Liver (tissue), 9 donors: ENCODE data around the gene POP4. TPM values are rescaled to one million over a fixed set of nuclear protein-coding genes. Genes with fewer than 3 reads are reported as not detected.

Experiments
- DNase-seq: peaks from one replicate; pipeline ENCODE4 v3.0.0-alpha.2; 2017; ENCODE audit warnings: low spot score
- H3K27ac ChIP-seq, 2 donors: one replicate each; pipeline ENCODE4 v1.7.0; 2013; ENCODE audit warnings: inconsistent platforms in 2 of 2, low read length in 2 of 2, control low read depth in 1 of 2, low read depth in 1 of 2, mild to moderate bottlenecking in 1 of 2
- H3K27me3 ChIP-seq, 4 donors: one replicate each; pipeline versions ENCODE4 v1.6.1 to v1.7.0; 2013; ENCODE audit warnings: low read length in 3 of 4, inconsistent platforms in 1 of 4, mild to moderate bottlenecking in 1 of 4, moderate library complexity in 1 of 4; ENCODE audit not compliant: control insufficient read depth in 4 of 4, insufficient read depth in 4 of 4
- H3K36me3 ChIP-seq, 4 donors: one replicate each; pipeline versions ENCODE4 v1.6.1 to v1.7.0; 2013; ENCODE audit warnings: low read length in 3 of 4, mild to moderate bottlenecking in 3 of 4, low read depth in 1 of 4, moderate library complexity in 1 of 4; ENCODE audit not compliant: control insufficient read depth in 4 of 4, insufficient read depth in 3 of 4
- H3K4me1 ChIP-seq, 4 donors: one replicate each; pipeline versions ENCODE4 v1.6.1 to v1.7.0; 2013; ENCODE audit warnings: low read length in 3 of 4, mild to moderate bottlenecking in 3 of 4, moderate library complexity in 1 of 4; ENCODE audit not compliant: control insufficient read depth in 4 of 4, insufficient read depth in 4 of 4
- H3K4me3 ChIP-seq, 3 donors: one replicate each; pipeline versions ENCODE4 v1.6.1 to v1.7.0; 2013; ENCODE audit warnings: low read length in 3 of 3, control low read depth in 1 of 3, low read depth in 1 of 3, mild to moderate bottlenecking in 1 of 3
- H3K9ac ChIP-seq, 2 donors: one replicate each; pipeline ENCODE4 v1.7.0; 2013; ENCODE audit warnings: low read length in 2 of 2, mild to moderate bottlenecking in 2 of 2, moderate library complexity in 2 of 2, control low read depth in 1 of 2, low read depth in 1 of 2
- H3K9me3 ChIP-seq, 4 donors: one replicate each; pipeline versions ENCODE4 v1.6.1 to v1.7.0; 2013; ENCODE audit warnings: low read length in 3 of 4; ENCODE audit not compliant: control insufficient read depth in 4 of 4
- ATF3 ChIP-seq: IDR thresholded peaks from 2 replicates; pipeline ENCODE4 v1.6.1; 2016; ENCODE audit warnings: antibody characterized with exemption
- EGR1 ChIP-seq, 2 donors: IDR thresholded peaks; 2 replicates each; pipeline ENCODE4 v1.6.1; 2016 to 2018; ENCODE audit warnings: antibody characterized with exemption in 2 of 2, low read depth in 2 of 2
- FOXA1 ChIP-seq: IDR thresholded peaks from 2 replicates; pipeline ENCODE4 v1.6.1; 2016; ENCODE audit warnings: antibody characterized with exemption
- FOXA2 ChIP-seq: IDR thresholded peaks from 2 replicates; pipeline ENCODE4 v1.6.1; 2016; ENCODE audit warnings: antibody characterized with exemption
- GABPA ChIP-seq, 2 donors: IDR thresholded peaks in 1 of 2; conservative IDR thresholded peaks in 1 of 2; 2 replicates each; pipeline ENCODE4 v1.6.1; 2016; ENCODE audit warnings: antibody characterized with exemption in 2 of 2, mild to moderate bottlenecking in 1 of 2, moderate library complexity in 1 of 2
- HNF4A ChIP-seq, 2 donors: conservative IDR thresholded peaks; 2 replicates each; pipeline ENCODE4 v1.6.1; 2016; ENCODE audit warnings: antibody characterized with exemption in 2 of 2, mild to moderate bottlenecking in 2 of 2
- HNF4G ChIP-seq: IDR thresholded peaks from 2 replicates; pipeline ENCODE4 v1.6.1; 2016; ENCODE audit warnings: antibody characterized with exemption
- JUND ChIP-seq, 2 donors: IDR thresholded peaks; 2 replicates each; pipeline ENCODE4 v1.6.1; 2016; ENCODE audit warnings: antibody characterized with exemption in 2 of 2
- NR2F2 ChIP-seq: IDR thresholded peaks from 2 replicates; pipeline ENCODE4 v1.6.1; 2016; ENCODE audit warnings: antibody characterized with exemption
- RAD21 ChIP-seq, 2 donors: IDR thresholded peaks; 2 replicates each; pipeline ENCODE4 v1.6.1; 2016; ENCODE audit warnings: antibody characterized with exemption in 2 of 2, mild to moderate bottlenecking in 2 of 2
- RXRA ChIP-seq, 2 donors: IDR thresholded peaks; 2 replicates each; pipeline ENCODE4 v1.6.1; 2017 to 2018; ENCODE audit warnings: antibody characterized with exemption in 2 of 2, mild to moderate bottlenecking in 1 of 2
- SP1 ChIP-seq: IDR thresholded peaks from 2 replicates; pipeline ENCODE4 v1.6.1; 2018; ENCODE audit warnings: antibody characterized with exemption, mild to moderate bottlenecking
- TAF1 ChIP-seq: conservative IDR thresholded peaks from 2 replicates; pipeline ENCODE4 v1.6.1; 2016; ENCODE audit warnings: antibody characterized with exemption, mild to moderate bottlenecking
- YY1 ChIP-seq: IDR thresholded peaks from 2 replicates; pipeline ENCODE4 v1.6.1; 2016; ENCODE audit warnings: antibody characterized with exemption, mild to moderate bottlenecking
- WGBS: extraction: QIAGEN DNeasy Blood & Tissue Kit; methylation state at CpG from one replicate; pipeline ENCODE4 v1.1.7; 2013; 5-methylcytosine and 5-hydroxymethylcytosine counted together
- polyA plus RNA-seq, 2 donors: library from polyadenylated mRNA; stranded (reverse) in 1 of 2; unstranded in 1 of 2; fragments of 200-250 nt in 1 of 2; fragments of >200 nt in 1 of 2; fragmentation: Nextera tagmentation in 1 of 2; extraction: Ambion mirVana in 1 of 2; gene quantifications; one replicate each; pipeline versions ENCODE4 v1.2.1 to v1.2.3, GENCODE V29; 2013 to 2015
- total RNA-seq, 2 donors: library from RNA; depleted of rRNA; stranded (reverse); fragments of >200 nt; gene quantifications; one replicate each; pipeline ENCODE4 v1.2.3, GENCODE V29; 2014
- TF ChIP-seq, protein P1 (sequence below): IDR thresholded peaks from 2 replicates; pipeline ENCODE4 v1.6.1; 2016; ENCODE audit warnings: antibody characterized with exemption
- TF ChIP-seq, protein P2 (sequence below): fragments of 150-350 bp; IDR thresholded peaks from 2 replicates; pipeline ENCODE4 v1.5.1; 2017; ENCODE audit warnings: improper control_type of control experiment, low read depth, low read length; ENCODE audit not compliant: missing input control
- TF ChIP-seq, protein P3 (sequence below): IDR thresholded peaks from 2 replicates; pipeline ENCODE4 v1.6.1; 2016; ENCODE audit warnings: antibody characterized with exemption, mild to moderate bottlenecking
- TF ChIP-seq, protein P4 (sequence below): IDR thresholded peaks from 2 replicates; pipeline ENCODE4 v1.6.1; 2016; ENCODE audit warnings: antibody characterized with exemption
- donor health status: healthy.
- donor health status: healthy.
- donor health status: healthy.
- donor health status: healthy.
- donor health status: healthy.

POP4 gene
- total and polyA plus RNA-seq, 4 donors = 33.7 to 61.6 (median 38.9) TPM

- WGBS = 66% methylated on average over 3 of the region's 3 CpGs
- no peaks in the 10 kb centered on the region for H3K4me1 ChIP-seq
- TF ChIP-seq HNF4G = no peak
- no peak for TF ChIP-seq EGR1 (IDR thresholded peaks at IDR 0.05; ENCODE audit: low read depth in 2 of 2)
- TF ChIP-seq SP1 = no peak
- TF ChIP-seq JUND (IDR thresholded peaks at IDR 0.05) = no peak
- no peak for TF ChIP-seq RAD21 (IDR thresholded peaks at IDR 0.05)
- TF ChIP-seq NR2F2 = no peak
- TF ChIP-seq, protein P1, sequence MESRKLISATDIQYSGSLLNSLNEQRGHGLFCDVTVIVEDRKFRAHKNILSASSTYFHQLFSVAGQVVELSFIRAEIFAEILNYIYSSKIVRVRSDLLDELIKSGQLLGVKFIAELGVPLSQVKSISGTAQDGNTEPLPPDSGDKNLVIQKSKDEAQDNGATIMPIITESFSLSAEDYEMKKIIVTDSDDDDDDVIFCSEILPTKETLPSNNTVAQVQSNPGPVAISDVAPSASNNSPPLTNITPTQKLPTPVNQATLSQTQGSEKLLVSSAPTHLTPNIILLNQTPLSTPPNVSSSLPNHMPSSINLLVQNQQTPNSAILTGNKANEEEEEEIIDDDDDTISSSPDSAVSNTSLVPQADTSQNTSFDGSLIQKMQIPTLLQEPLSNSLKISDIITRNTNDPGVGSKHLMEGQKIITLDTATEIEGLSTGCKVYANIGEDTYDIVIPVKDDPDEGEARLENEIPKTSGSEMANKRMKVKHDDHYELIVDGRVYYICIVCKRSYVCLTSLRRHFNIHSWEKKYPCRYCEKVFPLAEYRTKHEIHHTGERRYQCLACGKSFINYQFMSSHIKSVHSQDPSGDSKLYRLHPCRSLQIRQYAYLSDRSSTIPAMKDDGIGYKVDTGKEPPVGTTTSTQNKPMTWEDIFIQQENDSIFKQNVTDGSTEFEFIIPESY = no peak
- no peak for TF ChIP-seq ATF3
- TF ChIP-seq RXRA (IDR thresholded peaks at IDR 0.05) = no peak
- TF ChIP-seq, protein P2, sequence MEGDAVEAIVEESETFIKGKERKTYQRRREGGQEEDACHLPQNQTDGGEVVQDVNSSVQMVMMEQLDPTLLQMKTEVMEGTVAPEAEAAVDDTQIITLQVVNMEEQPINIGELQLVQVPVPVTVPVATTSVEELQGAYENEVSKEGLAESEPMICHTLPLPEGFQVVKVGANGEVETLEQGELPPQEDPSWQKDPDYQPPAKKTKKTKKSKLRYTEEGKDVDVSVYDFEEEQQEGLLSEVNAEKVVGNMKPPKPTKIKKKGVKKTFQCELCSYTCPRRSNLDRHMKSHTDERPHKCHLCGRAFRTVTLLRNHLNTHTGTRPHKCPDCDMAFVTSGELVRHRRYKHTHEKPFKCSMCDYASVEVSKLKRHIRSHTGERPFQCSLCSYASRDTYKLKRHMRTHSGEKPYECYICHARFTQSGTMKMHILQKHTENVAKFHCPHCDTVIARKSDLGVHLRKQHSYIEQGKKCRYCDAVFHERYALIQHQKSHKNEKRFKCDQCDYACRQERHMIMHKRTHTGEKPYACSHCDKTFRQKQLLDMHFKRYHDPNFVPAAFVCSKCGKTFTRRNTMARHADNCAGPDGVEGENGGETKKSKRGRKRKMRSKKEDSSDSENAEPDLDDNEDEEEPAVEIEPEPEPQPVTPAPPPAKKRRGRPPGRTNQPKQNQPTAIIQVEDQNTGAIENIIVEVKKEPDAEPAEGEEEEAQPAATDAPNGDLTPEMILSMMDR = no peak
- no peak for TF ChIP-seq FOXA2
- TF ChIP-seq, protein P3, sequence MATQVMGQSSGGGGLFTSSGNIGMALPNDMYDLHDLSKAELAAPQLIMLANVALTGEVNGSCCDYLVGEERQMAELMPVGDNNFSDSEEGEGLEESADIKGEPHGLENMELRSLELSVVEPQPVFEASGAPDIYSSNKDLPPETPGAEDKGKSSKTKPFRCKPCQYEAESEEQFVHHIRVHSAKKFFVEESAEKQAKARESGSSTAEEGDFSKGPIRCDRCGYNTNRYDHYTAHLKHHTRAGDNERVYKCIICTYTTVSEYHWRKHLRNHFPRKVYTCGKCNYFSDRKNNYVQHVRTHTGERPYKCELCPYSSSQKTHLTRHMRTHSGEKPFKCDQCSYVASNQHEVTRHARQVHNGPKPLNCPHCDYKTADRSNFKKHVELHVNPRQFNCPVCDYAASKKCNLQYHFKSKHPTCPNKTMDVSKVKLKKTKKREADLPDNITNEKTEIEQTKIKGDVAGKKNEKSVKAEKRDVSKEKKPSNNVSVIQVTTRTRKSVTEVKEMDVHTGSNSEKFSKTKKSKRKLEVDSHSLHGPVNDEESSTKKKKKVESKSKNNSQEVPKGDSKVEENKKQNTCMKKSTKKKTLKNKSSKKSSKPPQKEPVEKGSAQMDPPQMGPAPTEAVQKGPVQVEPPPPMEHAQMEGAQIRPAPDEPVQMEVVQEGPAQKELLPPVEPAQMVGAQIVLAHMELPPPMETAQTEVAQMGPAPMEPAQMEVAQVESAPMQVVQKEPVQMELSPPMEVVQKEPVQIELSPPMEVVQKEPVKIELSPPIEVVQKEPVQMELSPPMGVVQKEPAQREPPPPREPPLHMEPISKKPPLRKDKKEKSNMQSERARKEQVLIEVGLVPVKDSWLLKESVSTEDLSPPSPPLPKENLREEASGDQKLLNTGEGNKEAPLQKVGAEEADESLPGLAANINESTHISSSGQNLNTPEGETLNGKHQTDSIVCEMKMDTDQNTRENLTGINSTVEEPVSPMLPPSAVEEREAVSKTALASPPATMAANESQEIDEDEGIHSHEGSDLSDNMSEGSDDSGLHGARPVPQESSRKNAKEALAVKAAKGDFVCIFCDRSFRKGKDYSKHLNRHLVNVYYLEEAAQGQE = no peak
- no peak for TF ChIP-seq HNF4A (conservative IDR thresholded peaks at IDR 0.05)
- no peak for TF ChIP-seq TAF1
- TF ChIP-seq, protein P4, sequence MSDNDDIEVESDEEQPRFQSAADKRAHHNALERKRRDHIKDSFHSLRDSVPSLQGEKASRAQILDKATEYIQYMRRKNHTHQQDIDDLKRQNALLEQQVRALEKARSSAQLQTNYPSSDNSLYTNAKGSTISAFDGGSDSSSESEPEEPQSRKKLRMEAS = no peak
- H3K9me3 ChIP-seq = no peaks in the 10 kb centered on the region
- no peak for DNase-seq
- H3K4me3 ChIP-seq = no peak overlapping the region
- H3K27ac ChIP-seq = no peak overlapping the region
- no peak overlapping the region for H3K9ac ChIP-seq
- H3K36me3 ChIP-seq = no peaks in the 10 kb centered on the region
- H3K27me3 ChIP-seq = peaks cover 0 to 6% (median 2%) of the 10 kb centered on the region in 4 donors
Measured at GRCh38 chr19:29598496-29598895, 7.6 kb upstream of the POP4 start.

DNA sequence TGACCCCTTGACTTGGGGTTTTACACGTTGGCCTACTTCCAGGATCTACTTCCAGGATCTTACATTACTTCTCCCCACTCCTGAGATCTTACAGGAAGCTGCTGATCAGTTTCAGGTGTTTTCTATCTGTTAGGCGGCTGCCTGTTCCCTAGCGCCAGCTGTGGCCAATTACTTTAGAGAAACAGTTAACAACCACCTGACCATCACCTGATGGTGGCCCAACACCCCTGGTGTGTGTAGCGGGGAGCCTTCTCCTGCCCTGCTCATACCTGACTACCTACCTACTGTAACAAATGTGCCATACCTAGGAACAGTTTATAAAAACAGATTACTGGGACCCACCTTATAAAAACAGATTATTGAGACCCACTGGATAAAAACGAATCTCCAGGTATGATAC is 2.8 kb upstream of the POP4 start:
- H3K4me1 ChIP-seq = peaks cover 3 to 17% (median 10%) of the 10 kb centered on the region in 4 donors
- no peak for DNase-seq
- H3K9ac ChIP-seq = no peak overlapping the region
- H3K9me3 ChIP-seq = no peaks in the 10 kb centered on the region
- no peaks in the 10 kb centered on the region for H3K36me3 ChIP-seq
- 81% methylated on average over 5 of the region's 5 CpGs for WGBS
- no peak overlapping the region for H3K4me3 ChIP-seq
- no peaks in the 10 kb centered on the region for H3K27me3 ChIP-seq
- no peak overlapping the region for H3K27ac ChIP-seq
- TF ChIP-seq, protein P1 = no peak
- TF ChIP-seq RXRA (IDR thresholded peaks at IDR 0.05) (no peak), HNF4G (no peak), FOXA1 (no peak), YY1 (no peak), SP1 (no peak), JUND (IDR thresholded peaks at IDR 0.05) (no peak), TAF1 (no peak), RAD21 (IDR thresholded peaks at IDR 0.05) (no peak), GABPA (IDR thresholded peaks at IDR 0.05 in 1 of 2, conservative IDR thresholded peaks at IDR 0.05 in 1 of 2) (no peak), NR2F2 (no peak), EGR1 (IDR thresholded peaks at IDR 0.05; ENCODE audit: low read depth in 2 of 2) (no peak)
- TF ChIP-seq, protein P3 = no peak
- TF ChIP-seq, protein P4 = no peak
